ENCODE results near the gene SNRPE. TPM values are rescaled to one million over a fixed set of nuclear protein-coding genes. Genes with fewer than 3 reads are reported as not detected.

SNRPE gene
- 69.9 and 90.6 TPM in 2 replicates for total RNA-seq

GRCh38 chr1:203861379-203862184 lies at the start of gene SNRPE:
Gene SNRPE, plus strand, starts transcription at chr1:203861599. Its CDS starts 61 bp downstream, at chr1:203861660.

Other genes with a start within 250 kb of the SNRPE start
- 34.5 and 45.5 TPM in 2 replicates for gene ATP2B4, start 234.8 kb upstream of the SNRPE start, total RNA-seq
- gene LAX1, start 96.4 kb upstream of the SNRPE start, total RNA-seq, result not detected in 2 replicates
- 11.4 and 16.0 TPM in 2 replicates for gene ZBED6, start 66.0 kb upstream of the SNRPE start, total RNA-seq
- 56.1 and 94.6 TPM in 2 replicates for gene ZC3H11A, start 66.0 kb upstream of the SNRPE start, total RNA-seq
- gene SOX13, start 211.5 kb downstream of the SNRPE start, total RNA-seq, result 4.8 and 6.1 TPM in 2 replicates

Data from epithelial cell of alveolus of lung (primary cell).